ENCODE results near the gene GPR151.

GPR151 gene

DNA sequence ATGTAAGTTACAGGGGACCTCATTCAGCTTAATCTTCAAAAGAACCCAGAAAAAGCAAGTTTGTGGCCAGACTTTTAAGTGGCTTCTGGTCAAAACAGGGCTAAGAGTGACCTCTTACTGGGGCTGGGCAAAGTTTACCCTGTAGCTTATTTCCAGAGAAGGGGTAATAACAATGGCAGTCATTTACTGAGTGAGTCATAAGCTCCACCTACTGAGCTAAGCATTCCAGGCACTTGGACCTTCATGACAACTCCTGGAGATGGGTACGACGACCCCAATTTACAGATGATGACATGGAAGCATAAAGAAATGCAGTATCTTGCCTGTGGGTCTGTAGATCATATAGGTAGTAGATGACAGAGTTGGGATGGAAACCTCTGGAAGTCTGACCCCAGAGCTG is 4.7 kb upstream of the GPR151 start:
- no peak for DNase-seq (ENCODE audit: low read depth in 2 of 2)

DNA sequence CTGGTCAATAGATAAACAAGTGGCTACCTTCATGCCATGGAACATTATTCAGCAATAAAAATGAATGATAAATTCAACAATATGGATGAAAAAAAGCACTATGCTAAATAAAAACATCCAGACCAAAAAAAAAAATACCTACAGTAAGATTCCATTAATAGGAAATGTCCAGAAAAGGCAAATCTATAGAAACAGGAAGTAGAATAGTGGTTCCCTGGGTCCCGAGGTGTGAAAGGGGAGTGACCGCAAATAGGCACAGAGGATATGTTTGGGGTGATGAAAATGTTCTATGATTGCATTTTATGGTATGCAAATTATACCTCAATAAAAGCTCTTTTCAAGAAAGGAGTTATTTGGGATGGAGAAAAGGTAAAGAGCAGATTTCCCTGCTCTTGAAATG is 3.6 kb upstream of the GPR151 start:
- no peak for DNase-seq (ENCODE audit: low read depth in 2 of 2)

DNA sequence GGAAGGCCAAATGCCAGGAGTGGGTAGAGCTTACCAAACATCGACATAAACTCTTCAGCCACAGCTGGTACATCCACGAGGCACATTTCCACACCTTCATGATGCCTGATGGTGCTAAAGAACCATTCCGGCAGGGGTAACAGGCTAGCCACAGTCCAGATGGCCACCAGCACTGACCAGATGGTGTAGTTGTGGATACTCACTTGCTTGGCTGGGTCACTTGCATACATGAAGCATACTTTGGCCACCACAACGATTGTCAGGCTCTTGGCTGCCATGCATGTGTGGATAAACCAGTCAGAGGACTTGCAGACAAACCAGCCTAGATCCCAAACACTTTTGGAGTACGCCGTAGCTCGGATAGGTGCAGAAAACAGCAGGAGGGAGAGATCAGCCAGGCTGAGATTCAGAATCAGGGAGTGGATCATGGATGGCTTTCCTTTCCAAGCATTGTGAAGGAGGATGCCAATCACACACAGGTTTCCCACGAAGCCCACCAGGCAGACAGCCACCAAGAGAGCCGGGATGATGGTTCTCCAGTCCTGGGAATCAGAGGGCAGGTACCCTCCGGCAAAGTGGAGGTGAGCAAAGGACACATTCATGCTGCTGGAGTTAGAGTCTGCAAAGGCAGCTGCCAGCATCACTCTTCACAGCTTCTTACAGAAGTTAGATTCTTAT is 378 bp downstream of the GPR151 start:
- DNase-seq (ENCODE audit: low read depth in 2 of 2): no peak

DNA sequence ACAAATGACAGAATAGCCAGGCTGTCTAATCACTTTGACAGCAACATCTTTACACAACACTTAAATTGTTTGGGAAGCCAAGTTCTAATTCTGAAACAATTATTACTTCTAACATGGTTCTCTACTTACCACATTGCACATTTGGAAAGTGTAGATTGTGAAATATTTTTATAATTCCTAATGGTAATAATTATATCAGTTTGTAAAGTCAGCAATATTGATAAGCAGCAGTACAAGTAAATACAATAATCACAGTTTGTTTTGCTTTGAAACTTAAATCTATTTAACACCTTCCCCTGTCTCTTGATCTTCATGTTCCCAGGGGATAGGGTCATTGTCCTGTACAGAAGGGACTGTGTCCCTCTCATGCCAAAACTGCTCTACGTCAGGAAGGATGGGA is 1.4 kb downstream of the GPR151 start:
- no peak for DNase-seq (ENCODE audit: low read depth in 2 of 2)

DNA sequence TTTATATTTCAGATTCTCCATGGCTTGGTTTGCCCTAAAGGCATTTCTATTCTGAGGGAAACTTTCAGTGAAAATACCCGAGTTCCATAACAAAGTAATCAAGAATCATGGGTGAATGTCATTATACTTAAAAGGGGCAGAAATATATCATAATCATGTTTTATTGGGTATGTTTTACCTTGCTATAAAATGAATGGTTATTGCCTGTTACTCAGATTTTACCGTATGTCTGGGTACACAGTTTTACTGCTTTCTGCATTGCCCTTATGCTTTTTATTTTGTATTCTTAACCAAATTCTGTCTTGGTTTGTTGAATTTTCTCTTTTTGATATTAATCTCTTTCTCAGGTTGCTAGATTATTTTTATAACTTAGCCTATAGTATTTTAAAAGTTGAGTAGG is 2.5 kb downstream of the GPR151 start:
- DNase-seq (ENCODE audit: low read depth in 2 of 2): no peak

DNA sequence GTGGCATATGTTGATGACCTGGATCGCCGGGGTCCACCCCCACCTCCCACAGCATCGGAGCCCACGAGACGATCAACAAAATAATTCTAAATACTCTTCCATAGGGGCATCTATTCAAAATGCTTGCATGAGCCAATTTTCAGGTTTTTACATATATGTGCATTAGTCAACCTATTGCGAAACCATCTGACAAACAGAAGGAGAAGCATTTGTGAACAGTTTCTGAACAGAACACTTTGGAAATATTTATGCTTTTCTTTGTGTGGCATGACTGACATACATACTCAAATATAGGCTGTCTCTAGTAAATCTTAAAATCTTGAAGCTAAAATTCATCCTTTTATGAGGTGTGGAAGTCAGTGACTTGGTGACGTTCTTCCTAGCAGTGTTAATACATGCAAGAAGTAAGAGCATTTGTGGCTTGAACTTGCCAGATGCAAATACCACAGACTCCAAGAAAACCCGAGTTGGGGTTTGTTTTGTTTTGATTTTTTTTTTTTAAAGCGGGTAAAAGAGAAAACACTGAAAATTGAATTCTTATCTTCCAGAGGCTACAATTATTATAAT is 5.3 kb downstream of the GPR151 start:
- no peak for DNase-seq (ENCODE audit: low read depth in 2 of 2)

DNA sequence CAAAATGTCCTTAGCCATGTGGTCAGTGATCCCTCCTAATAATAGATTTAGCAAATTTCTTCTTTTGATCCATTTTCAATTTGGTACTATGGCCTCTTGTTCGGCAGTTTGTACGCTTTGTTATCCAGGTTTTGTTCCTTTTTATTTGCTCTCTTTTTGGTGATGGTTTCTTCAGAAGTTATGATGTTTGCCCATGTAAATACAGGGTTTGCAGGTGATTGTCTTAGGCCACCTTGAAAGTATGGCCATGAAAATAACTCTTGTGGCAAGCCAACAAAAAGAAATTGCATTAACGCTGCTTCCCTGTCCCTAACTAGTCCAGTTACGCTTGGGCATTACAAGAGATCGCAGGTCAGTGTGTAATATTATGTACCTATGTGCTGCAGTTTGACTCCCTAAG is 8.6 kb downstream of the GPR151 start:
- no peak for DNase-seq (ENCODE audit: low read depth in 2 of 2)

DNA sequence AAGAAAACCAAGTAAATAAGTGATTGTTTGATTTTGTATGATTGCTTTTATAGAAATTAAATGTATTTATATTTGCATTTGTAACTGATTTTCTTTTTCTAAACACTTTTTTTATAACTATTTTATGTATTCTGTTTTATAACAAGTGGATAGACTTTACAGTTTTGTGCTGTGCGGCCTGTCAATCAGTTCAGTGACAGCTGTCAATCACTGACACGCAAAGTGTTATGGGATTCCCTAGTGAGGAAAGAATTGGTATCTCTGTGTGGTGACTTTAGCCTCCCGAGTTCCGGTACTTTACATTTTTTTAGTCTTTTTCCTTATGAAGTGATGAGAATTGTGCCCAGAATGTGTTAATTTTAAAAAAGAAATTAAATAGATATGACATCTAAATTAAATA is 16.3 kb downstream of the GPR151 start:
- no peak for DNase-seq (ENCODE audit: low read depth in 2 of 2)

DNA sequence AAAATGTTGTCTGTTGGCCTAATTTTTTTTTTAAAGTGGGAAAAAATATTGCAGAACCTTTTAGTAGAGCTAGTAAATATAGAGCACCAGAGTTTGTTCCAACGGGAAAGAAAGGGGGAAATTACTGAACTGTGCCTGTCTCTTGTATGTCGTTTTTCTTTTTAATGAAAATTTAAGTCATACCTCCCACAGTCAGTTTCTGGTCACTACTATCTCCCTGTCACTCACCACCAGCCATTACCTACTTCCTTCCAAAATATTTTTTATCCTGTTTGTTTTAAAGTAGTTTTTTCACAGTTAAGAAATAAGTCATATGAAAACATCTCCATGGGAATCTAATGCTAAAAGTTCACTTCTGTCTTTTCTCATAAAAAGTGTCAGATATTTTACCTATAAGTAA is 21.3 kb downstream of the GPR151 start:
- no peak for DNase-seq (ENCODE audit: low read depth in 2 of 2)

DNA sequence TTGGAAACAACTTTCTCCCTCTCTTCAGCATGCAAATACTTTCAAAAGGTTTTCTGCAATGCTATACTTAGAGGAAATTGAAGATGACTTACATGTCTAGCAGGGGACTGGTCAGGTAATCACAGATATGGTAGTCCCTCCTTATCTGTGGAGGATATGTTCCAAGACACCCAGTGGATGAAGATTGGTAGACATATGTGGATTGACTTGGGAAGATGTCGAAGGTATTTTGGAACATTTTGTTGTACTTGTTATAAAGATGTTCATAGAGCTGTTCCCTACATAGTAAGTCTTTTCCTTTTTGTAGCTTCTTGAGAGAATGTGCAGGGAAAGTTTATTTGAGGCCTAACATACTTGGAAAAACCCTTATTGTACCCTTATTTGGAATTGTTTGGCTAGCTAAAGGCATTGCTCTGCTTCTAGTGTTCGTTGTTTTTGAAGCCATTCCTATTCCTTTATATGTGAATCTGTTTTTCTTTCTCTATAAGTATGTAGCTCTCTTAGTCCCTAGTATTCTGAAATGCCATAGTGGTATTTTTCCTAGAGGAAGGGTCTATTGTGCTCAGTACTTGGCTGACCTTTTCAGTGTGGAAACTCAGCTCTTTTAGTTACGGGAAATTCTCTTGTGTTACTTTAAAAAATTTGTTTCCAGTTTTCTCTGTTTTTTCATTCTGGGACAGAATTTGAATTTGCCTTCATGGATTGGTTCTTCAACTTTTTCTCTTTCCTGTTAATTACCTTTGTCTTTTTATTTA is 25.7 kb downstream of the GPR151 start:
- no peak for DNase-seq (ENCODE audit: low read depth in 2 of 2)

DNA sequence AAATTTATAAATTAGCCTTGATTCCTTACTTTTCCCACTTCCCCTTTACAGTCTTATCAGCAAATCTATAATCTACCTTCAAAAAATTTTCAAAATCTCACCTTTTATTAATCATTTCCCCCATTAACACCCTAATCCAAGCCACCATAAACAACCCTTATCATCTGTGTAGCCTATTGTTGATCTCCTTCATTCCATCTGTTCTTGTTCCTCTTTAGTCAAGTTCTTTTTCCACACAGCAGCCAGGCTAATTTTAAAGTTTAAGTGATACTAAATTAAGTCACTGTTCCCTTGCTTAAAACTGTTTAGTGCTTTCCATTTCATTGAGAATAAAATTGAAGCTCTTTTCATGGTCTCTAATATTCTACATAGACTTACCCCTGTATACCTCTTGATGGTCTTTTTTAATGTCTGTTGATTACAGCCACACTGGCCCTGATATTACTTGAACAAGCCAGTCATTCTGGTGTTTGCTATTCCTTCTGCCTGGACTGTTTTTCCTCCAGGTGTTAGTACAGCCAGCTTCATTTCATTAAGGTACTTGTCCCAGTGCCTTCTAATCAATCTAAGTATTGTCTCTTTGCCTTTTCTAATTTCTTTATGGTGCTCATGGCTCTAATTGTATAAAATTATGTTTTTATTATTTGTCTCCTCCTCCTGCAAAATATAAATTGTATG is 31.1 kb downstream of the GPR151 start:
- DNase-seq (ENCODE audit: low read depth in 2 of 2): no peak

DNA sequence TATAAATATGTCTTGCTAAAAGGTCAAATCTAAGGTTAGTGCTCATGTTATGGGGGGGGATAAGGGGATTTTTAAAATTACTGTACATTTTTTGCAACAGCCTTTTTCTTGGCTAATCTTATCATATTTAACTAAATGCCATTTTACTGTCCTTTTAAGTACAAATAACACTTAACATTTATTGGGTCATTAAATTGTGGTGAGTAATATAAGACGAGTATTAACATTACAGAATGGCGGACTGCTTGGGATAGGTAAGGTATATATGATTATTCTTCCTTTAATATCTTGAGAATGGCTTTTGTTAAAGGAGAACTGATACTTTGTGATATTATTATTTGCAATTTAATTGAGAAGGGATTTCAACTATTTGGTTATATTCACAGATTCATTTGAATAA is 33.2 kb downstream of the GPR151 start:
- no peak for DNase-seq (ENCODE audit: low read depth in 2 of 2)

DNA sequence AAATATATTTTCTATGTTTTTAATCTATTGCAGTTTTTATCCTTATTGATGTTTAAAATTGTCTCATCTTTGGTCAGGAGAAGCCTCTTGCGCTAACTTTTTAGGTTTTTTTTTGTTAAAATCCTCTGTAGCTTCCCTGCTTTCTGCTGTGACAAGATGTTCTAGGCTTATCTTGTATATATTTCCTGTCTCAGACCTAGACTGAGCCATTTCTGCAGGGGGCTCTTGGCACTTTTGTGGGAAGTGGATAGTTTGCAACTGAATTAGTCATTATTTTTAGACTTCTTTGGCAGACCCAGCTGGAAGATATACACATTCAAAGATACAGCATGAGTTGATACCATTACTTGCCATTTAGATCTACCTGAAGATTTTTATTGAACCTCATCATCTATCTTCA is 40.1 kb downstream of the GPR151 start:
- no peak for DNase-seq (ENCODE audit: low read depth in 2 of 2)

DNA sequence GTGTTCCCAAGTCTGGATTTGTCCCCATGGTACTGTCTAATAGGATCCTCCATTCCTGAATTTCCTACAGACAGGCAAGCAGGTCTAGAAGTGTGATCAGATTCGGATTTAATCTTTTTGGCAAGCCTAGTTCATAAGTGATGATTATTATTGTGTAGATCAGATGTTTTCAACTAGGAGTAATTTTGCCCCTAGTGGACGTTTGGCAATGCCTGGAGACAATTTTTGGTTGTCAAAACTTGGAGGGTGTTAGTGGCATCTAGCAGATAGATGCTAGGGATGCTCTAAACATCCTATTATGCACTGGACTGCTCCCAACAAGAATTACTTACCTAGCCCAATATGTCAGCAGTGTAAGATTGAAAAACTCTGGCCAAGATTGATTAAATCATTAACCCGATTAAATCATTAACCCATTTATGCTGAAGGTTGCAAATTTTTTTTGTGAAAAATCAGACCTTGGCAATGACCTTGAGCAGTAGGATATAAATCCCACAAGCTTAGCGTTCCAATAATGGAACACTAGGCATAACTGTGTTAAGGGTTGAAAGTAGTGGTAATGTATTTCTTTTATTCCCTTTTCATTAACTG is 40.7 kb downstream of the GPR151 start:
- DNase-seq (ENCODE audit: low read depth in 2 of 2): no peak

DNA sequence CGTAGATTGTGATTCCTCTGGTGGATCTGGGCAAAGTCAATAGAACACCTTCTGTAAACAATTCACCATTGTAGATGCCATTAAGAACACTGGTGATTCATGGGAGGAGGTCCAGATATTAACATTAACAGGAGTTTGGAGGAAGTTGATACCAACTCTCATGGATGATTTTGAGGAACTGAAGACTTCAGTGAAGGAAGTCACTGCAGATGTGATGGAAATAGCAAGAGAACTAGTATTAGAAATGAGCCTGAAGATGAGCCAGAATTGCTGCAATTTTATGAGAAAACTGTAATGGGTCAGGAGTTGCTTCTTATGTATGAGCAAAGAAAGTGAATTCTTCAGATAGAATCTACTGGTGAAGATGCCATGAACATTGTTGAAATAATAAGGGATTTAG is 41.9 kb downstream of the GPR151 start:
- DNase-seq (ENCODE audit: low read depth in 2 of 2): no peak

DNA sequence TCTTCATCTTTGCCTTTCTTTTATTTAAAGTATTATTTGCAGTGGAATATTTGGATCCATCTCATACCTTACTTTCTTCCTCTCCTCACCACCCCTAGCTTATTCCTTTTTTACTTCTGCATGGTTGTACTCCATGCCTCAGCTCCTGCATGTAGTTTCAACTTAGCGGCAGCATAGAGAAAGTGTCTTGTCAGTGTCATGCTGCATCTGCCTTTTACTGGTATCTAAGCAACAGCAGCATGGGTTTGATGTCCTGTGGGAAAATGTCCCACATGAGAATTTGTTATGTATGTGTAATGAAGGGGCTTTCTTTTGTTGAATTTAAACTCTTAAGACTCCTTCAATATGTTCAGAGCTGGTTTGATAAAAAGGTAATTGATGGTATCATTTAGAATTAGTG is 48.2 kb downstream of the GPR151 start:
- DNase-seq (ENCODE audit: low read depth in 2 of 2): no peak

DNA sequence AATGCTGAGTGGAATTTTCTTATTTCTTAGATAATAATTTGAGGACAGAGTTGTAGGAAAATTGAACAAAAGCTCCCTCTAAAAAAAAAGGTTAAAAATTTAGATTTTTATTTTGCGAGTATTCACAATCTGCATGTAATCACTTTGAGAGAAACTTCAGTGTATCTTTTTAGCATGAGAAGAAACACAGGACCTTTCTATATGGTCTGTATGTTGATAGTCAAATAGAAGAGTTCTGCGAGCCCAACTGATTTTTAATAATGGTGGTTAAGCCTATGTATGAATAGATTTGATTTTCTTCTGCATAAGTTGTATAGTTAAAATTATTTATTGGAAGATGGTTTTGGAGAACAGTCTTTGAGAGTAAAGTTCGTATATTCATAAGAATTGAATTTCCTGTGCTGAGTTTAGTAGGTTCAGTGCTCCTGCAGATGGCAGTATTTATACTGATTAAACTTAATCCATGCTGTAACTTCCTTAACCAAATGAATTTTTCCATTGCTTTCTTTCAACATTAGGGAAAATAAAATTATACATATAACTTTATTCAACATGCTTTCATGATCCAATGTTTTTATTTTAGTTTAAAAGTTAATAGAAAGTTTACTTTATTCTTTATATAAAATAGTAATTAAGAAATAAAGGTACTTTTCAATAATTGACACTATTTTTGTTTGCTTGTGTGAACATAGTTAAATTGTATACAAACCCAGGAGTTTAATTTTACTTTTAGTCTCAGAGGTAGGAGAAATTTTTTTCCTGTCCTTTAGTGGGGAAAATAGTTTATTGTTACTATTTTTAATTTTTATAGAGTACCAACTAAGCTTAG is 49.3 kb downstream of the GPR151 start:
- no peak for DNase-seq (ENCODE audit: low read depth in 2 of 2)

DNA sequence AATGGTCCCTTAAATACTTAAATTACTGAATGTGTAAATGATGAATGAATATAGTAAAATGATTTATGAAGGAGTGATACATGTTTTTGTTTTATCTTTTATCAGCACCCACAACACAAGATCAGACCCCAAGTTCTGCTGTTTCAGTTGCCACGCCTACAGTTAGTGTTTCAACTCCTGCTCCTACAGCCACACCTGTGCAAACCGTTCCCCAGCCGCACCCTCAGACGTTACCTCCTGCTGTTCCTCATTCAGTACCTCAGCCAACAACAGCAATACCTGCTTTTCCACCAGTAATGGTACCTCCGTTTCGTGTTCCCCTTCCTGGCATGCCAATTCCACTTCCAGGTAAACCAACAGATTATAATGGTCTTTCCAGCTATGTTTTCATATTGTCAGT is 52.5 kb downstream of the GPR151 start:
- no peak for DNase-seq (ENCODE audit: low read depth in 2 of 2)
